Measurements from ENCODE around the gene GPR142.

DNA sequence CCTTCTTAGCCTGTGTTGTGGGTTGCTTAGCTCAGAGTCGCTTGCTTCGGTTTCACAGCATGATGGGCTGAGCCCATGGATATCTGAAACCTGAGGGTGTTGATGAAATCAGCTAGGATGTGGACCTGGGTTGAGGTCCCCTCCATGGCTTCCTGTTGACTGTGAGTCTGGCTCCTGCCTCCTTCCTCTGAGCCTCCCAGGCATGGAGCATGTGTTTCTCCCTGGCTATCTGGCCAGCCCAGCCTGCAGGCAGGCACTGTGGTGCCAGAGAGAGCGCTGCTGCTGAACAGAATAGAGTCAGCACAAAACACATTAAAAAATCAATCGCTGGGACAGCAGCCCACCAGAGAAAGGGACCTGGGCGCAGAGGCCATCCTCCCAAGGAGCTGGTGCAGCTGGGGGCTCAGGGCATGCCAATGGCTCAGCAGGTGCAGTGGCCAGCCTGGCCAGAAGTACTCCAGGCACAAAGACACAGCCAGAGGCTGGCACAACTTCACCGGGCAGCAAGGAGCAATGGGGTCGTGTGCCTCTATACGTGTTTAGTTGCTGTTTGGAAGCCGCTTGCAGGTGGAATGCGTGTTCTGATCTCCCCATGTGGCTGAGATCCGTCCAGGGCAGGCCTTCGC lies 36.3 kb downstream of the GPR142 start:
- TF ChIP-seq, protein P1, sequence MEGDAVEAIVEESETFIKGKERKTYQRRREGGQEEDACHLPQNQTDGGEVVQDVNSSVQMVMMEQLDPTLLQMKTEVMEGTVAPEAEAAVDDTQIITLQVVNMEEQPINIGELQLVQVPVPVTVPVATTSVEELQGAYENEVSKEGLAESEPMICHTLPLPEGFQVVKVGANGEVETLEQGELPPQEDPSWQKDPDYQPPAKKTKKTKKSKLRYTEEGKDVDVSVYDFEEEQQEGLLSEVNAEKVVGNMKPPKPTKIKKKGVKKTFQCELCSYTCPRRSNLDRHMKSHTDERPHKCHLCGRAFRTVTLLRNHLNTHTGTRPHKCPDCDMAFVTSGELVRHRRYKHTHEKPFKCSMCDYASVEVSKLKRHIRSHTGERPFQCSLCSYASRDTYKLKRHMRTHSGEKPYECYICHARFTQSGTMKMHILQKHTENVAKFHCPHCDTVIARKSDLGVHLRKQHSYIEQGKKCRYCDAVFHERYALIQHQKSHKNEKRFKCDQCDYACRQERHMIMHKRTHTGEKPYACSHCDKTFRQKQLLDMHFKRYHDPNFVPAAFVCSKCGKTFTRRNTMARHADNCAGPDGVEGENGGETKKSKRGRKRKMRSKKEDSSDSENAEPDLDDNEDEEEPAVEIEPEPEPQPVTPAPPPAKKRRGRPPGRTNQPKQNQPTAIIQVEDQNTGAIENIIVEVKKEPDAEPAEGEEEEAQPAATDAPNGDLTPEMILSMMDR (IDR thresholded peaks at IDR 0.05): no peak
- no peak for TF ChIP-seq HMGXB4 (CRISPR knock-in tag; IDR thresholded peaks at IDR 0.05)
- no peak for TF ChIP-seq SMAD3 (CRISPR knock-in tag; IDR thresholded peaks at IDR 0.05; ENCODE audit: borderline replicate concordance)
- TF ChIP-seq USF1 (CRISPR knock-in tag; IDR thresholded peaks at IDR 0.05): no peak
- no peak for TF ChIP-seq NFYB (CRISPR knock-in tag; conservative IDR thresholded peaks at IDR 0.05; ENCODE audit: low read depth)
- no peak for TF ChIP-seq CREB1 (CRISPR knock-in tag; IDR thresholded peaks at IDR 0.05)
